ENCODE data around the gene FAH. TPM values are rescaled to one million over a fixed set of nuclear protein-coding genes. Genes with fewer than 3 reads are reported as not detected.

The FAH gene
- total RNA-seq, 1 experiment from 2014 or later: 21.5 TPM

- Histone ChIP-seq H2AFZ (ENCODE audit: low read length) (no peak overlapping the region), H2AK5ac (ENCODE audit: insufficient read length, low read length) (no peak overlapping the region), H4K91ac (ENCODE audit: insufficient read length, low read depth, low read length) (no peak overlapping the region), H3K4ac (ENCODE audit: low read depth, low read length) (no peak overlapping the region), H4K20me1 (ENCODE audit: control insufficient read depth, insufficient read depth, insufficient read length) (no peaks in the 10 kb centered on the region), H3K23ac (ENCODE audit: insufficient read length, low read depth, low read length) (no peak overlapping the region), H3K9ac (ENCODE audit: extremely low read depth, insufficient read length, low read length) (no peak overlapping the region), H3K56ac (ENCODE audit: insufficient read length, low read depth, low read length) (no peak overlapping the region), H3K23me2 (ENCODE audit: insufficient read length, low read depth, low read length, poor library complexity, severe bottlenecking) (no peaks in the 10 kb centered on the region), H2BK5ac (ENCODE audit: insufficient read length, low read length) (no peak overlapping the region), H2BK20ac (ENCODE audit: low read depth, low read length, poor library complexity, severe bottlenecking) (no peak overlapping the region), H3K4me2 (ENCODE audit: insufficient read depth, insufficient read length, low read length) (no peak overlapping the region), H3K27ac (ENCODE audit: insufficient read length, low read depth, low read length) (no peak overlapping the region), H3K4me1 (ENCODE audit: insufficient read depth, low read length) (no peaks in the 10 kb centered on the region), H2BK120ac (ENCODE audit: low read depth, low read length, poor library complexity, severe bottlenecking) (no peak overlapping the region), H3K9me3 (ENCODE audit: control insufficient read depth, low read depth, low read length) (no peaks in the 10 kb centered on the region), H3T11ph (ENCODE audit: low read length) (no peak overlapping the region), H4K8ac (replicated peaks; ENCODE audit: insufficient read length, low read depth, low read length) (no peak overlapping the region), H3K18ac (ENCODE audit: insufficient read length, low read depth, low read length) (no peak overlapping the region), H3K27me3 (ENCODE audit: insufficient read depth, low read length) (no peaks in the 10 kb centered on the region), H3K79me1 (ENCODE audit: insufficient read depth, low read depth, low read length, poor library complexity, severe bottlenecking) (peaks cover 5% of the 10 kb centered on the region), H3K14ac (ENCODE audit: insufficient read depth, low read length) (no peak overlapping the region), H2BK12ac (ENCODE audit: insufficient read length, low read depth, low read length) (no peak overlapping the region), H4K5ac (ENCODE audit: insufficient read length, low read depth, low read length) (no peak overlapping the region), H2BK15ac (ENCODE audit: low read depth, low read length) (no peak overlapping the region), H3K79me2 (ENCODE audit: insufficient read depth, low read length) (peaks cover 10% of the 10 kb centered on the region; the same call in 1 of the 2 replicates)
- TF ChIP-seq CTCF (conservative IDR thresholded peaks at IDR 0.05): no peak
- Mint-ChIP-seq H3K4me1 (peaks cover 6 to 9% of the 10 kb centered on the region in 2 experiments), H3K9me3 (no peaks in the 10 kb centered on the region), H3K36me3 (ENCODE audit: insufficient read depth in 1 of 3, low read depth in 3 of 3) (no peaks in the 10 kb centered on the region), H3K27me3 (ENCODE audit: low read depth) (no peaks in the 10 kb centered on the region), H3K4me3 (no peak overlapping the region), H3K27ac (no peak overlapping the region)
- WGBS (ENCODE audit: extremely low coverage, insufficient read length, low lambda C conversion rate): no CpG with 5 or more reads among the region's 6 CpGs
- no peak for DNase-seq
These were observed 45.6 kb upstream of the FAH start for GRCh38 chr15:80107204-80107603.

All from H9 (cell line).